DND-41 (cell line): ENCODE measurements around the gene SPC24.

Experiments
- CTCF ChIP-seq: IDR thresholded peaks from 2 replicates; pipeline ENCODE4 v1.5.1; 2012; ENCODE audit warnings: borderline replicate concordance, low read length, moderate library complexity, mild to moderate bottlenecking; ENCODE audit not compliant: poor library complexity, severe bottlenecking; ENCODE audit errors: extremely low read depth
- EZH2 ChIP-seq: IDR thresholded peaks from 3 replicates; pipeline ENCODE4 v1.6.1; 2012; ENCODE audit warnings: borderline replicate concordance, low read depth, mild to moderate bottlenecking, moderate library complexity, low read length, inconsistent platforms; ENCODE audit not compliant: severe bottlenecking

- TF ChIP-seq CTCF (no peak), EZH2 (no peak)
Observed at GRCh38 chr19:11111117-11111770, 44.3 kb downstream of the SPC24 start.
